GM10847 (cell line): ENCODE data around the gene NCF4.

ENCODE experiments used
- POLR2A ChIP-seq: IDR thresholded peaks from 2 replicates; pipeline ENCODE4 v1.6.1; 2011; ENCODE audit not compliant: insufficient read length; ENCODE audit errors: extremely low read depth

The NCF4 gene

GRCh38 chr22:36926721-36927435 is 66.1 kb downstream of the NCF4 start:
- TF ChIP-seq POLR2A, result no peak
